GM19240 (cell line): ENCODE data around the gene PEF1.

Source experiments
- DNase-seq: peaks from one replicate; pipeline ENCODE4 v3.0.0; 2011; ENCODE audit warnings: low spot score; ENCODE audit not compliant: insufficient read length

Gene PEF1

DNA sequence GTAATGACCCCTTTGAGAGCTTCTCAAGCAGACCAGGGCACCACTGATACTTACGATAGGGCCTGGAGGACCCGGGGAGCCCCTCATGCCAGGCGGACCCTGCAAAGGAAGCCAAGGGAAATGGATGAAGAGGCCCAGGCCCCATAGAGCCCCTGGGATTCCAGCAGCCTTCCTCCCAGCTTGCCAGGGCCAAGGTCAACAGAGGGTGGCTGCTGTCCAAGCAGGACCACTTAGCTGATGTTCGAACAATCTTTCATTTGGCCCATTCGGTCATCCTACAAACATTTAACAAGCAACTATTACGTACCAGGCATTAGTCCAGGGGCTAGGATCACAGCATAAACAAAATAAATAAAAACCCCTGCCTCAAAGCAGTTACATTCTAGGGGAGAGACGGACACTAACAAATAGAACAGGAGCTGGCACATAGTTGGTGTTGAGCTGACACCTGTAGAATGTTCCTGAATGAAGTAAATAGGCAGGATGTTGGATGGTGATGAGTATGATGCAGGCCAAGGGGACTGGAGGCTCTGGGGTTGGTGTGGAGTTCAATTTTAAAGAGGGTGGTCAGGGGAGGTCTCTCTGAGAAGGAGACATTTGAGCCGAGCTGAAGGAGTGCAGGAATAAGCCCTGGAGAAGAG, 27.0 kb upstream of the PEF1 start:
- no peak for DNase-seq

DNA sequence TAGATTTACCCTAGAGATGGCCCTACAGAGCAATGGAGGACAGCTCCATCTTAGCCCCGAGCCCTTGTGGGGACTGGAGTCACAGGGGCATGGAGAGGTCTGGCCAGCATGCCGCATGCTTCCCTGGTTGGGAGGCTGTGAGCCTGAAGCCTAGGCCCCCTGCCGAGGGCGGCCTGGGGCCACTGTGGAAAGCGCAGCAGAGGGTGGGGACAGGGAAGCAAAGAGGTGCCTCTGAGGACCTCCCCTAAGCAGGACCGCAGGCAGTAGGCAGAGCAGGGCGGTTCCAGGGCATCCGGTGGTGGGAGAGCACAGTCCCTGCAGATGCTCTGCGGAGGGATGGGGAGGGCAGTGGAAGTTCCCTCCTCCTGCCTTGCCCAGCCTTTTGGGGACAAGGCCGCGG, 26.5 kb upstream of the PEF1 start:
- DNase-seq, result no peak

DNA sequence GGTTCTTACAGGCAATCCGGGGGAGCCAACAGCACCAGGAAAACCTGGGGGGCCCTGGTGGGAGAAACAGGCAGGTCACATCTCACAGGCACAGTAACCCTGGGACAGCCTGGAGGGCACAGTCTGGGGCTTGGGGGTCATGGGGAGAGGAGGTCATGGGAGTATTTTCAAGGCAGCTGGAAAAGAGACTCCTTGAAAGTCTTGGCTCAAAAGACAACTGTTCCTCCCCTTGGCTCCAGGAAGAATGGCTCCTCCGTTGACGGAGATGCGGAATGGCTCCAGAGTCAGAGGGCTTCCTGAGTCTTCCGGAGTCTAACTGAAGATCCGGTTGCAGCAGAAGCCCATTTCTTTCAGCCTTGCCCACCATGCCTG, 25.9 kb upstream of the PEF1 start:
- no peak for DNase-seq

DNA sequence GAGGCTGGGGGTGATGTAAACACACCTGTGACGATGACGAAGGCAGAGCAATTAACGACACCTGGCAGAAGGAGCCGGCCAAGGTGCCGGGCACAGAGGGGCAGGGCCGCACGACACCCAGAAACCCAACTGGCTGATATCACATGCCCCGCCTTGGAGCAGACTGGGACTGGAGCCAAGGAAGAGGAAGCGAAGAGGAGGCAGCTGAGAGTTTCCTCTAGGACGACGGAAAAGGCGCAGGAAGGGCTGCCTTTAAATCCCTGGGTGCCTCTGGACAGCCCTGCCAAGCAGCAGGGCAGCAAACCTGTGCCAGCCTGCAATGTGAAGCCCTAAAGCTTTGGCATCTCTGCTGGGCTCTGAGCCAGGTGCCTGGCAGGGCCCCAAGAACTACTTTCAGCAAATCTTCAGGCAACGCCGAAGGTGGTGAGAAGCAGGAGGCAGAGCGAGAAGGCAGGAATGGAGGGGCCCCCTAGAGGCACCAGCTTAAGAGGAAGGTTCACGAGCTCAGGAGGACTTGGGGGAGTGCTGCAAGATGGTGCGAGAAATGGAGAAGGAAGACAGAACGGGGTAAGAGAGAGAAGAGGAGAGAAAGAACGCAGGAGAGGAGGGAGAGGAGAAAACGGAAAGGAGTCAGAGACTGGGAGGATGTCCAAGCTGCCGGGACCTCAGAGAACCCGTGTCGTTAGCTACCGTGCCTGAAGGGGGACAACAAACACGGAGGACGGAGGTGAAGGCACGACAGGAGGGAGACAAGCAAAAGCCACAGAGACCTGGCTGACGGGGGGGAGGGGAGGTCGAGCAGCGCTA, 25.3 kb upstream of the PEF1 start:
- DNase-seq, result no peak

DNA sequence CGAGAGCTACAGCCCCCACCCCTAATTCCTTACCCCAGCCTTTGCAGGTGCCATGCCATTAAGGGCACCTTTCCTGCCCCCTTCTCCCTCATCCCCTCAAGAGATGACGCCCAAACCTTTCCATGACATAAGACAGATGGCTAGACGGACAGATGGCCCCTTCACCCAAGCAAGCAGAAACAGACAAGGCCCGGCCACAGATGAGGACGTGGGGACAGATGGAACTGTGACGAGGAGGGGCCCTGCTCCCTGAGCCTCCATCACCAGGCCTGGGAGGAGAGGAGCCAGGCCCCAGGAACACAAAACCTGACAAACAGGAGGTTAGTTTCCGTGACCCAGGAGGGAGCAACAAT, 24.7 kb upstream of the PEF1 start:
- DNase-seq, result no peak

DNA sequence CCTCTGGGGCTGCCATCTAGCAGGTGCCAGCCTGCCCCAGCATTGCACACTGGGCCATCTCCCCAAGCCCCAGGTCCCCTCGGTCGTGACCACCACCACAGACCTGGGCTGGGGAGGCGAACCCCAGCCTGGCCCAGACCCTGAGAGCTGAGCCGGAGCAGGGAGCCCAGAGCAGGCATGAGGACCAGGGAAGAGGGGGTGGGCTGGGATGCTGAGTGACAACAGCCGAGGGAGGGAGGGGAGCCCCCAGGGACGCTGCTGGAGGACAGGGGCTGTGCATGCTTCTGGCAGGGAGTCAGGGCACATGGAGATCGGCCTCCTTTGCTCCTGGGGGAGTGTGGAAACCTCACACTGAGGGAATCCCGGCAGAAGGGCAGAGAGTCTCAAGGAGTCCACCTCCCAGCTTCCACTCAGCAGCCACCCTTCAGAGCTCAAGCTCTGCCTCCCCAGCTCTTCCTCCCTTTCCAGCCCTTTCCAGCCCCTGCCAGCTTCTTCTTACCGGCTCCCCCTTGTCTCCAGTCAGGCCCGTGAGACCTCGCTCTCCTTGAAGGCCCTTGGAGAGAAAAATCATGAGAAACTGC, 23.7 kb upstream of the PEF1 start:
- DNase-seq, result no peak

DNA sequence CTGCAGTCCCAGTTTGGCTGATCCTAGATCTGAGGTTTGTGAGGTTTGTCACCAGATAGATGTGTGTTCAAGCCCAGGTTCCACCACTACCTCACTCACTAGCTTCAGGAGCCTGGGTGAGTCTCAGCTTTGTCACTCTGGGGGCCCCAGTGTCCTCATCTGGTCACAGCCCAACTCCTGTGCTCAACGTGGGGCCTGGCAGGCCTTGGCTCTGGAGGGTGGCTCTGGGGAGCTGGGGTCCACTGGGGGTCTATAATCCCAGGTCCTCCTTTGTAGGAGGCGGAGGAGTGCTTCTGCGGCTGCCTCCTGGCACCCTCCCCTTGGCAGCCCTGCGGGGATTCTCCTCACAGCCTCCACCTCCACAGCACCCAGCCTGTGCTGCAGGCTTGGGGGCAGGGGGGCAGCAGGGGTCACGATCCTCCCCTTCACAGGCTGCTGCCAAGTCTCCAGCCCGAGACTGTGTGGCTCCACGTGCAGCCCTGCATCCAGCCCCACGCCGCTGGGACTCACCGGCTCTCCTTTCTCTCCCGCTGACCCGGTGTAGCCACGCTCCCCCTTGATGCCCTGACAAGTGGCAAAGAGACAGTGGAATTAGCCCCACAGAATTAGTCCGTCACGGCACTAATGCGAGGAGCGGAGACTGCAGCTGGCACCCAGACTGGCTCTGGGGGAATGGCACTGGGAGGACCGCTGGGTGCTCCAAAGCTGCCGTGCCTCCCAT, 22.5 kb upstream of the PEF1 start:
- DNase-seq, result no peak

DNA sequence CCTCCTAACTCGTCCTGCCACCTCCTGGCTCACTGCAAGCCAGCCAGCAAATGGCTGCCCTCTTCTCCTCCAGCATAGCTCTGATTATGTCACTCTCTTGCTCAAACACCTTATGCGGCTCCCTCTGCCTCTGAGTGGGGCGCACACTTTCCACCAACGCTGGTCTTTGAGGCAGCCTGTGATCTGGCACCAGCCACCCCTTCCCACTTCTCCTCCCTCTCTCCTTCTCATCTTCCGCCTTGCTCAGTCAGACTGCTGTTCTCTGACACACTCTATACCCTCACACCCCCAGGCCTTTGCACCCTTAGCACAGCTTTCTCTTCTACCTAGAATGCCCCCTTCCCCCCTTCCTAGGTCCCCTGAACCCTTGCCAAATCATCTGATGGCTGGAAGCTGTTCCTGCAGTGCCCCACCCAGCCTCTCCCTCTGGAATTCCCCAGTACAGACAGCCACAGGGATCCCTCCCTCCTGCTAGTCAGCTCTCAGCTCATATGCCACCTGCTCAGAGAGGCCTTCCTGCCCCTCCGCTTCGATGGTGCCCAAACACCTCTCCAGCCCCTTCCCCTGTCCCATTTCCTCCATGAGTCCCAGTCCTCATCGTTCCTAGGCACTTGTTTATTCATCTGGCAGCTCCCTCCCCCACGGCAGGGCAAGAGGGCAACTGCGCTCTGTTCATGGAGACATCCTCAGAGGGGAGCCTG, 21.7 kb upstream of the PEF1 start:
- DNase-seq, result no peak

DNA sequence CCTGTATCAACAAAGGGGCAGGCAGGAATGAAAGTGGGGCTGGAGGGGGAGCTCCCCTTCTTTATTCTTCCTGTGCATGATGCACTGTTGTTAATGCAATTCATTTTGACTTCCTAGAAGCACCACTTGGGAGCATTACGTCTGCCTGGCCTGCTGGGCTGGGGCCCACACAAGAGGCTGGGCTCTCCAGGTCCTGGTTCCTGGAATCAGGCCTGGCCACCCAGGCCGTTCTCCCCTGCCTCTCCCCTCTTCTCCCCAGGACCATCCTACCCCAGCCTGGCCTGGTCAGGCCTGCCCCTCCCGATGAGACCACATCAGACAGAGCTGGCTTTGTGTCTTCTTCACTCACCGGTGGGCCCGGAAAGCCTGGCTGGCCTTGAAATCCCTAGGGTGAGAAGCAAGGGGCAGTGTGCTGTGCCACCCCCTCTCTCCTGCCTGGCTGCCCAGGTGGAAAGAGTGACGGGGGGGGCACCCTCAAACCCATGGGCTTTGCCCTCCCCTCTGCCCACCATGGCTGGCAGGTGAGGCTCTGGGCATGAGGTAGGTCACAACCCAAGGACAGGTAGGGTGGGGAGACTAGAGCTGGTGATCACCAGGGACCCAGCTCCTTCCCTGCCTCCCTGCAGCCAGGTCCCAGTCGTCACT, 20.7 kb upstream of the PEF1 start:
- no peak for DNase-seq

DNA sequence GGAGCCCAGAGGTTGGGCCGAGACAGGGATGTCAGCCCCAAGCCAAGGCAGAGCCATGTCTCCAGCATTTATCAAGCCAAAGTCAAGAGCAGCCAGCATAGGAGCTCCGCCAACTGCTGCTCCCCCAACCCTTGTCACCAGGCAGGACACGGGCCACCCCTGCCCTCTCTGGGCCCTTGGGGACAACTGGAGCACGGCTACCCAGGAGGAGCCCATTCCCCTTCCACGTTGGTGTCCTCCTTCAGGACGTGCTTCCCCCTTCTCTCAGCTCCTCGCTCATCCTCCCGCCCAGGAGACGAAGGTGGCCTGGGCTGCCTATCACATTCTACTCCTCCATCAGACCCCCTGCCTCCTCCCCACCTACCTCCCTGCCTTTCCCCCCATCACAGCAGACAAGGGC, 19.9 kb upstream of the PEF1 start:
- no peak for DNase-seq

DNA sequence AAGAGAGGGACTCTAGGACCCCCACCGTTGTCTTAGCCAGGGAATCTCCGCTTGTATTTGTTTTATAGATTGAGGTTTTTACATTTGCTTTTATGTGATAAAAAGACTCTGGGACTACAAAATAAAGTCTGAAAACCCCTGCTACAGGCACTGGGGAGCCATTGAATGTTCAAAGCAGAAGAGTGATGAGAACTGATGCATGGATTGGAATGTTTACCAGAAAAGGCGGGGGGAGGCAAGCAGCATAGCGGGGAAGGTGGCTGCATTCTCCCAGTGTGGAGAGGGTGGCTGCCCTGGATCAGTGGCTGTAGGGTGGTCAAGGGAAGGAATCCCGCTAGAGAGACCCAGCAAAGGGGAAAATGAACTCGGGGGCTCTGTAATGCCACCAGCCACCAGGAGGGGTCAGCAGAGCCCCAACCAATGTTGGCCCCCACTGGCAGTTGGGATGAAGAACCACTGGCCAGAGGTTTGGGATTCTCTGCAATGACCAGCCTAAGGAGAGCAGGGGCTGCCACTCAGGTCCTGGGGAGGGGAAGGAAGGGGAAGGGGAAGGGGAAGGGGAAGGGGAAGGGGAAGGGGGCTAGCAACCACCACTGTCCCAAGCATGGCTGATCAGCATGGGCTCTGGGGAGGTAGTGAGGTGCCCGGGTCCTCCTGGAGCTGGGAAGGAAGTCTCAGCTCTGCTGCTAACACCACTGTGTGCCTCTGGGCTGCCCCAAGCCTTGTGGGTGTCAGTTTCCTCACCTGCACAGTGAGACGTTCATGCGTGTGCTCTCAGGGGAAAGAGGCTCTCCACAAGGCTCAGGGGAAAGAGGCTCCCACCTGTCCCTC, 19.2 kb upstream of the PEF1 start:
- peak; percentile 76 for DNase-seq

DNA sequence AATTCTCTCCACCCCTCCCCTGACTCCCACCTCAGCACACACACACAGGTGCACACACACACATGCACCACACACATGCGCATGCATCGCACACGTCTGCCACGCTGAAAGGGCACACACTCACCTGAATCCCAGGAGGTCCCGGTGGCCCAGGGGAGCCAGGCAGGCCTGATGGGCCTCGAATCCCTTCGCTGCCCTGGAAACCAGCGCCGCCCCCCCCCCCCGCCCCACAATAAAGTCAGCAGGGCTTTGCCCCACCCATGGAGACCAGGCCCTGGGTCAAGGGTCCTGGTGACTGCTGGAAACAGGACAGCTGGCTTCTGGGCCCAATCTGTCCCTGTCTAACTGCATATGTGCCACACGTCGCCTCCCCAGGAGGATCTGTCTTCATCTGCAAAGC, 17.8 kb upstream of the PEF1 start:
- DNase-seq, result no peak

DNA sequence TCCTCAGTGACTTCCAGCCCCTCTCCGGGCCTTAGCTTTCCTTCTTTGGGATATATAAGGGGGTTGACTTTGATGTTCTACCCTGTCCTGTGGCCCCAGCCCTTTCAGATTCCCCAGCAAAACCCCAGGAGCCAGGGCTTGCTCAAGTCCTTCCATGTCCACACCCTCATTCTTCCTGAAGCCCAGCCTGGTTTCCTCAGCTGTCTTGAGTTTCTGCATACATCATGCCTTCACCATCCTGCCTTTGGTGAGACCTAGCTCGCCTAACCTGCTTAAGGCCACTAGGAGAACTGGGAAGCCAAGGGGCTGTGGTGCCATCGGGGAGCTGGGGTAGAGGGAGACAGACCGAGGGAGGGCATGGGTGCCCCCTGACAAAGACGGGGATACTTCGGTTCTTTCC, 17.2 kb upstream of the PEF1 start:
- DNase-seq, result no peak

DNA sequence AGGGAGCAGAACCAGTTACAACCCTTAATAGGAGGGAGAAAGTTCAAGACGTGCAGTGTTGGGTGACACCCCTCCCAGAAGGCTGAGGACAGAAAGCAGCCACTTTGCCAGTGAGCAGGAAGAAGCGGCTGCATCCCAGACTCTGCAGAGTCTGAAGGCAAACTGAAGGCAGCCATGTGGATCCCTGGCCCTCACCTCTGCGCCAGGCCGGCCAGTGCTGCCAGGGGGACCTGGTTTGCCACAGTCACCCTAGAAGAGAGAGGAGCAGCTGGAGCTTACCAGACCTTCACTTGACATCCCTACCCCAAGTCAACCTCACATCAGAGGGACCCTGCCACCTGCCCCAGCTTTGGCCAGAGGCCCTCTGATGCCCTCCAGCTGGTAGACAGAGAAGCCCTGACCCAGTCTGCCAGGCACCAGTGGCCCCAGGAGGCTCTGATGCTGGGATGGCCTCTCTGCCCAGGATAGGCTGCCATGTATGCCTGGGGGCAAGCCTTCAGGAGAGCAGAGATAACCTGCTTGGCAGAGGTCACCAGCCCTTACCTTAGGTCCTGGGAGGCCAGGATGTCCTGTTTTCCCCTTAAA, 16.3 kb upstream of the PEF1 start:
- no peak for DNase-seq

DNA sequence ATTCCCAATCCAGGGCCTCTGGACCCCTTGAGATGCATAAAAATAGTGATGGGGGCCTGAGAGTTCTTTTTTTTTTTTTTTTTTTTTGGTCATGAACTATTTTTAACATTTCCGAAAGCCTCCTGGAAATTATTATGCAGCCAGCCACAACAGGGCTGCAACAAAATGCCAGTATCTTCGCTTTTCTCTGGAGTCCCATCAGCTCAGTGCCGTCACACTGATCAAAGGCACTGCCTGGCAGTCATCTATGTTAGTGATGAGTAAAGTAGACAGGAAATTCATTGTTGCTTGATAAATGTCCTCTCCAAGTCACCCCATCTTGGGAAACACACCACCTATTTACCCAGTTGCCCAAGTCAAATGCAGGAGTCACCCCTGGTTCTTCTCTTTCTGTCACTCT, 15.2 kb upstream of the PEF1 start:
- no peak for DNase-seq

DNA sequence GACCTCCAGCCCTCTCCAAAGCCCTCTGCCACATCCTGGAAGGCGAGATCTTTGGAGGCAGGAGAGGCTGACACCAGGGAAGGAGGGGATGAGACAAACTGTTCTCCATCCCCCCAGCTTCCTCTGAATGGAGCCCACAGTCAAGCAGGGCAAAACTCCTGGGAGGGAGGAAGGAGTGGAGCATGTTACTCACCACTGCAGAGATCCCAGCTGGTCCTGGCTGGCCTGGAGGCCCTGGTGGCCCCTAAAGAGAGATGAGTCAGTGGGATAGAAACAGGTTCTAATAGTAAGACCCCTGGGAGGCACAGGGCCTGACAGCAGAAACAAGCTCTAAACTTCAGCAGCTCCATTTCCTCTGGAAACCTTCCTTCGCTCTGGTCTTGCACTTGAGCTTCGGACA, 14.0 kb upstream of the PEF1 start:
- no peak for DNase-seq

DNA sequence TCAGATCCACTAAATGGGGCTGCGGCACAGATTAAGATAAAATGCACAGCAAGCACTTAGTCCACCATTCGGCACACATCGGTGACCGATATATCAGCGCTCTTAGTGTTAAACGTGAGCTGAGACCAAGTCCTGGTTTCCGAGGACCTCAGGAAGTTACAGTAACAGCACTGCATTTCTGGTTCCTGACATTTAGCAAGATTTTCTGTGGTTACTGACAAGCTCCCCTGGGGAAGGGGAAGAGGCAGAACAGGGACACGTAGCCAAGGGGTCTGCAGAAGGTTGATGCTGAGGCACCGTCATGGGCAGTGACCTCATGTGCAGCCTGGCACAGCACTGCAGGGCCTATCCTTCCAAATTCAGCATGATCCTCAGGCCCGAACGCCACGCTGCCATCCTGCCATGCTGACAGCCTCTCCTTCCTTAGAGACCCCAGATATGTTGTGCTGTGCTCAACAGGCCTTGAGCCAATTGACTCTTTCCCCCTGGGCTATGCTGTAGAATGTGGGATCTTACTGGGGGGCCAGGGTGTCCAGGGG, 13.4 kb upstream of the PEF1 start:
- DNase-seq, result no peak

DNA sequence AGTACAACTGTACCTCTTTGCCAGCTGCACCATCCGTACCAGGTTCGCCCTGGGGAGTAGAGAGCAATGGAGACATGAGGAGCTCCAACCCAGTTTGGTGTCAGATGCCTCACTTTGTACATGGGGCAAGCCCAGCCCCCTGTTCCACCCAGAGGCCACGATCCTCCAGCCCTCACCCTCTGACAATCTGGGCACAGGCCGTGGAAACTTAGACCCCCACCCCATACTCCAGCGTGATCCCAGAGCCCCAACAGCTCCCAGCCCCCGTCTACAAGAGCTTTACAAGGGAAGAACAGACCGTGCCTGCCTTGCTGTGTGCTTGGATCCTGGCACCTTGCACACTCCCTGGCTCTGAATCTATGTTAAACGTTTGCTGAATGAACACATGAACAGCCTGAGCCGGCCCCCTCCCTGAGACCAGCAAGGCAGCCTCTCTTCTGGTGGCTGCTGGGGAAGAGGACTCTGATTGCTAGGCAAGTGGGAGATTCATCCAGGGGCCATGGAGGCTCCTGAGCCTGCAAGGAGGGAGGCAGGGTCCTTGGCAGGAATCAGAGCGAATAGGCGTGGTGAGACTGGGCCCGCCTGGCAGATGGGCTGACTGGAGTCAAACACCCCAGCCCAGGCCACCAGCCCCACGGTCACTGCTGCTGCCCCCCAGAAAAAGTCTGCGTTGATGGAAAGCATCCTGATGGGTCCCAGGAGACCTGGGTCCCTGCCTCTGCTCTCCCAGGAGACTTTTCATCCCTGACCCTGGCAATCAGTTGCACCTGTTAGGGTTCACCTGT, 12.5 kb upstream of the PEF1 start:
- no peak for DNase-seq

DNA sequence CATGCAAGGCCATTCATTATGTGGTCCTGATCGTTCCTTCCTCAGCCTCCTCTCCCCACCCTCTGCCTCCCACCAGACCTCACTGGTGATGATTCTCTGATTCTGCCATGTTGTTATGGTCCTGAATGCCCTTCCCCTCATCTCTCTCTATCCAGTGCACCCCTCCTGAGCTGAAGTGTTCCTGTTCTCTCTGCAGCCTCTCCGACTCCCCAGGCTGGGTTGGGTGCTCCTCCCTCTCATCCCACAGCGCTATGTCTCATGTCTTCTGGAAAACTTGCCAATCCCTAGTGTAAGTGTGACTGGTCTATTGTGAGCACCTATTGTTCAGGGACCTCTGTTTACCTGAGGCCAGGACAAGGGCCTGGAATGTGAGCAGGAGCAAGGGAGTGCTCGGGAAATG, 11.1 kb upstream of the PEF1 start:
- DNase-seq, result no peak
